H1 (cell line): Measurements from ENCODE around the gene TRAF3IP3. TPM values are rescaled to one million over a fixed set of nuclear protein-coding genes. Genes with fewer than 3 reads are reported as not detected.

ENCODE experiments used
- CTCF ChIA-PET: fragments of 300-600 bp; sonication (Branson Sonifier 250); formaldehyde crosslinking; loops from one replicate; lab custom pipeline; 2021; ENCODE audit not compliant: partially characterized antibody; lab: Charles Lee
- POLR2A ChIA-PET: fragments of 300-600 bp; sonication (Branson Sonifier 250); formaldehyde crosslinking; loops from one replicate; lab custom pipeline; 2021; ENCODE audit warnings: inconsistent platforms; ENCODE audit not compliant: partially characterized antibody; lab: Charles Lee
- DNase-seq, 2 experiments: peaks; one replicate each; pipeline versions ENCODE4 v3.0.0 to v3.0.0-alpha.2; 2010 to 2022; ENCODE audit warnings: low spot score in 2 of 2, low read depth in 1 of 2, mixed read lengths in 1 of 2
- FAIRE-seq: peaks from 2 replicates; lab custom pipeline; 2011; peaks lifted over from hg19 to GRCh38; lab: Jason Lieb, UNC
- H2AFZ ChIP-seq: 2 replicates; pipeline ENCODE4 v1.8.1; 2012; ENCODE audit warnings: low read length, inconsistent platforms
- H2AK5ac ChIP-seq: 2 replicates; pipeline ENCODE4 v1.6.1; 2013; ENCODE audit warnings: low read depth, low read length
- H2BK120ac ChIP-seq: replicated peaks from 2 replicates; pipeline ENCODE3; 2013; ENCODE audit warnings: low read depth, low read length, inconsistent platforms
- H2BK12ac ChIP-seq: 2 replicates; pipeline ENCODE4 v1.6.1; 2013; ENCODE audit warnings: low read depth, low read length
- H2BK15ac ChIP-seq: 2 replicates; pipeline ENCODE4 v1.6.1; 2013; ENCODE audit warnings: low read length
- H2BK20ac ChIP-seq: 2 replicates; pipeline ENCODE4 v1.6.1; 2013; ENCODE audit warnings: low read length
- H2BK5ac ChIP-seq: 2 replicates; pipeline ENCODE4 v1.6.1; 2013; ENCODE audit warnings: low read depth, low read length
- H3K14ac ChIP-seq: 2 replicates; pipeline ENCODE4 v1.6.1; 2013; ENCODE audit warnings: inconsistent platforms; ENCODE audit not compliant: insufficient read length
- H3K18ac ChIP-seq: 2 replicates; pipeline ENCODE4 v1.6.1; 2013; ENCODE audit warnings: low read length; ENCODE audit errors: extremely low read depth
- H3K23ac ChIP-seq: 2 replicates; pipeline ENCODE4 v1.6.1; 2013; ENCODE audit warnings: inconsistent platforms; ENCODE audit not compliant: insufficient read length
- H3K23me2 ChIP-seq: 2 replicates; pipeline ENCODE4 v1.6.1; 2013; ENCODE audit warnings: low read depth, low read length
- H3K27ac ChIP-seq: 2 replicates; pipeline ENCODE4 v1.6.1; 2011; ENCODE audit warnings: low read depth, low read length, inconsistent platforms
- H3K27me3 ChIP-seq, 4 experiments: replicated peaks in 1 of 4; 1 replicate in 1 of 4; 2 replicates in 3 of 4; pipeline versions ENCODE4 v1.6.1 to v1.8.1; 2011 to 2013; ENCODE audit warnings: low read length in 3 of 4, mild to moderate bottlenecking in 3 of 4, inconsistent platforms in 2 of 4, mixed read lengths in 2 of 4, moderate library complexity in 1 of 4; ENCODE audit not compliant: control insufficient read depth in 3 of 4, insufficient read depth in 3 of 4; ENCODE audit errors: extremely low read depth in 1 of 4
- H3K36me3 ChIP-seq, 4 experiments: 2 replicates each; pipeline versions ENCODE4 v1.6.1 to v1.8.1; 2011 to 2013; ENCODE audit warnings: mild to moderate bottlenecking in 4 of 4, low read length in 3 of 4, moderate library complexity in 2 of 4, control low read depth in 1 of 4, inconsistent platforms in 1 of 4; ENCODE audit not compliant: insufficient read depth in 4 of 4, control insufficient read depth in 2 of 4
- H3K4ac ChIP-seq: replicated peaks from 2 replicates; pipeline ENCODE3; 2013; ENCODE audit warnings: low read length, low read depth, mixed read lengths, inconsistent platforms; ENCODE audit not compliant: insufficient read length
- H3K4me1 ChIP-seq, 4 experiments: replicated peaks in 1 of 4; 1 replicate in 1 of 4; 2 replicates in 3 of 4; pipeline versions ENCODE4 v1.6.1 to v1.8.1; 2011 to 2013; ENCODE audit warnings: low read length in 3 of 4, inconsistent platforms in 2 of 4, mixed read lengths in 1 of 4; ENCODE audit not compliant: insufficient read depth in 4 of 4, control insufficient read depth in 3 of 4
- H3K4me2 ChIP-seq, 2 experiments: 2 replicates each; pipeline versions ENCODE4 v1.6.1 to v1.8.1; 2011 to 2013; ENCODE audit warnings: low read depth in 2 of 2, low read length in 2 of 2, control low read depth in 1 of 2, inconsistent platforms in 1 of 2, mild to moderate bottlenecking in 1 of 2; ENCODE audit not compliant: insufficient read depth in 1 of 2
- H3K4me3 ChIP-seq, 4 experiments: fragments of 200-600, 300-600 bp in 1 of 4; sonication (generic), shearing (Covaris generic), sonication (Bioruptor Twin) in 1 of 4; 2 replicates each; pipeline versions ENCODE4 v1.5.1 to v1.8.1; 2011 to 2016; ENCODE audit warnings: low read length in 4 of 4, low read depth in 3 of 4, control low read depth in 2 of 4, inconsistent platforms in 2 of 4, mild to moderate bottlenecking in 2 of 4, mixed read lengths in 1 of 4, moderate library complexity in 1 of 4; ENCODE audit not compliant: insufficient read depth in 2 of 4; ENCODE audit errors: extremely low read depth in 1 of 4
- H3K56ac ChIP-seq: replicated peaks from 2 replicates; pipeline ENCODE3; 2013; ENCODE audit warnings: low read depth, mild to moderate bottlenecking, mixed read lengths, low read length, inconsistent platforms; ENCODE audit not compliant: insufficient read length
- H3K79me1 ChIP-seq: 2 replicates; pipeline ENCODE4 v1.6.1; 2013; ENCODE audit warnings: low read depth, low read length, control low read depth
- H3K79me2 ChIP-seq, 2 experiments: 2 replicates each; pipeline versions ENCODE4 v1.6.1 to v1.8.1; 2012 to 2013; ENCODE audit warnings: low read length in 2 of 2, mild to moderate bottlenecking in 2 of 2, inconsistent platforms in 1 of 2; ENCODE audit not compliant: insufficient read depth in 2 of 2, control insufficient read depth in 1 of 2
- H3K9ac ChIP-seq, 4 experiments: replicated peaks in 1 of 4; 1 replicate in 1 of 4; 2 replicates in 3 of 4; pipeline versions ENCODE4 v1.6.1 to v1.8.1; 2011 to 2013; ENCODE audit warnings: low read depth in 3 of 4, low read length in 3 of 4, control low read depth in 2 of 4, mild to moderate bottlenecking in 2 of 4, moderate library complexity in 2 of 4, inconsistent platforms in 1 of 4; ENCODE audit errors: extremely low read depth in 1 of 4
- H3K9me3 ChIP-seq, 2 experiments: 2 replicates each; pipeline versions ENCODE4 v1.6.1 to v1.8.1; 2012 to 2013; ENCODE audit warnings: mild to moderate bottlenecking in 2 of 2, moderate library complexity in 2 of 2, control low read depth in 1 of 2, inconsistent platforms in 1 of 2, low read depth in 1 of 2, low read length in 1 of 2, mixed read lengths in 1 of 2; ENCODE audit not compliant: insufficient read depth in 2 of 2
- H4K20me1 ChIP-seq, 2 experiments: replicated peaks in 1 of 2; 2 replicates each; pipeline versions ENCODE3 to v1.8.1; 2011 to 2013; ENCODE audit warnings: inconsistent platforms in 2 of 2, low read length in 2 of 2, mild to moderate bottlenecking in 1 of 2; ENCODE audit not compliant: insufficient read depth in 2 of 2, control insufficient read depth in 1 of 2
- H4K5ac ChIP-seq: 2 replicates; pipeline ENCODE4 v1.6.1; 2013; ENCODE audit warnings: low read length, low read depth, mixed read lengths, inconsistent platforms; ENCODE audit not compliant: insufficient read length
- H4K8ac ChIP-seq: 2 replicates; pipeline ENCODE4 v1.8.0; 2013; ENCODE audit warnings: mild to moderate bottlenecking, moderate library complexity, low read length, inconsistent platforms; ENCODE audit not compliant: insufficient read depth; ENCODE audit errors: extremely low read depth
- H4K91ac ChIP-seq: replicated peaks from 2 replicates; pipeline ENCODE3; 2013; ENCODE audit warnings: low read length, mixed read lengths, inconsistent platforms; ENCODE audit not compliant: insufficient read length
- CHD1 ChIP-seq: IDR thresholded peaks from 2 replicates; pipeline ENCODE4 v1.6.1; 2012; ENCODE audit warnings: low read depth, low read length, improper control_type of control experiment
- RXRA ChIP-seq: IDR thresholded peaks from 2 replicates; pipeline ENCODE4 v1.6.1; 2011; ENCODE audit warnings: low read depth, mild to moderate bottlenecking, low read length, moderate library complexity; ENCODE audit not compliant: insufficient read depth
- polyA plus RNA-seq, 7 experiments: library from polyadenylated mRNA; depleted of rRNA in 3 of 7; stranded (reverse) in 5 of 7; unstranded in 2 of 7; fragments of >200 nt in 5 of 7; fragments of 200-250 nt in 2 of 7; gene quantifications; 1 replicate in 5 of 7; 2 replicates in 1 of 7; 4 replicates in 1 of 7; pipeline versions ENCODE4 v1.2.1 to v1.2.3, GENCODE V29; 2011 to 2013; ENCODE audit warnings: missing spikeins in 2 of 7, mixed read lengths in 2 of 7
- total RNA-seq: library from RNA; stranded (reverse); fragmentation: NEBNext Ultra II Directional; extraction: Animal tissue kit (Norgen Biotek cat#: 25700); gene quantifications from 2 replicates; pipeline ENCODE4 v1.2.1, GENCODE V29; 2021
- TF ChIP-seq, protein P1 (sequence below): IDR thresholded peaks from 2 replicates; pipeline ENCODE4 v1.6.1; 2012; ENCODE audit warnings: inconsistent platforms

Gene TRAF3IP3
- total and polyA plus RNA-seq, 2 of the 8 experiments (the other 6 are each of a cell fraction or from before 2014, with no cell fraction given), result not detected

DNA sequence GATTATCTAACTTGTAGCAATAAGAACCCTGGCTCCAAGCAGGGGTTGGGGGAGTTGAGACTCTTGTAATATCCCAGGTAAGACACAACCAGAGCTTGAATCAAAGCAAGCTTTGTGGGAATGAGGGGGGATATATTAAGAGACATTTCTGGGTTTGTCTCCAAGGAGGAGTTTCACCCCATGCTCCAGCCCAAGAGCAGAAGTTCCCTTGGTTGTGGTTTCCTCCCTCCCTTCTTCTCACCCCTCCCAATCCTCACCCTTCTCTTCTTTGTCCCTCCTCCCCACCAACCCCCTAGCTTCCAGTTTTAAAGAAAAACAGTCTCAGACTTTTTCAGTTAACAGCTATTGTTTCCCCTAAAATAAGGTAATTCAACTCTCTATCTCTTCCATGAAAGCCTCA lies 11.9 kb downstream of the TRAF3IP3 start:
- no peaks in the 10 kb centered on the region for H3K79me1 ChIP-seq
- ChIA-PET CTCF (interaction anchor here (0.9 to 3.1 kb wide), 5 partner anchors 8 to 60 kb away, joined by 3 to 14 read pairs (median 4); partner anchors contain the start of genes C1orf74 and UTP25), POLR2A (no interaction called here)
- FAIRE-seq (no peak), DNase-seq (no peak)
- H3K23me2 ChIP-seq, result peaks cover 13% of the 10 kb centered on the region; the same call in 1 of the 2 replicates
- peaks cover 0 to 2% (median 0%) of the 10 kb centered on the region in 4 experiments; a peak in 2 of 7 replicates for H3K27me3 ChIP-seq
- H4K5ac ChIP-seq, result no peak overlapping the region
- no peak overlapping the region for H2AK5ac ChIP-seq
- H4K8ac ChIP-seq, result no peak overlapping the region
- no peaks in the 10 kb centered on the region; a peak in 1 of 8 replicates for H3K36me3 ChIP-seq
- no peak overlapping the region for H3K23ac ChIP-seq
- H3K56ac ChIP-seq, result no peak overlapping the region
- H3K4me1 ChIP-seq, result no peaks in the 10 kb centered on the region; a peak in 1 of 7 replicates
- H2BK120ac ChIP-seq, result no peak overlapping the region
- H3K4ac ChIP-seq, result no peak overlapping the region
- no peak overlapping the region for H2AFZ ChIP-seq
- H3K14ac ChIP-seq, result no peak overlapping the region
- H4K91ac ChIP-seq, result no peak overlapping the region
- H3K9ac ChIP-seq, result no peak overlapping the region
- no peak overlapping the region for H3K4me2 ChIP-seq
- H2BK5ac ChIP-seq, result no peak overlapping the region
- H3K9me3 ChIP-seq, result peaks cover 5 to 8% of the 10 kb centered on the region in 2 experiments; a peak in 2 of 4 replicates
- no peak overlapping the region for H2BK15ac ChIP-seq
- H3K27ac ChIP-seq, result no peak overlapping the region
- no peak overlapping the region for H2BK12ac ChIP-seq
- H4K20me1 ChIP-seq, result peaks cover 0 to 11% of the 10 kb centered on the region in 2 experiments
- H3K4me3 ChIP-seq, result no peak overlapping the region
- H3K79me2 ChIP-seq, result no peaks in the 10 kb centered on the region
- no peak overlapping the region for H2BK20ac ChIP-seq
- H3K18ac ChIP-seq, result no peak overlapping the region
- TF ChIP-seq RXRA (no peak), CHD1 (no peak)
- TF ChIP-seq, protein P1, sequence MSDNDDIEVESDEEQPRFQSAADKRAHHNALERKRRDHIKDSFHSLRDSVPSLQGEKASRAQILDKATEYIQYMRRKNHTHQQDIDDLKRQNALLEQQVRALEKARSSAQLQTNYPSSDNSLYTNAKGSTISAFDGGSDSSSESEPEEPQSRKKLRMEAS, result no peak
